Measurements from ENCODE around the gene MICA.

DNA sequence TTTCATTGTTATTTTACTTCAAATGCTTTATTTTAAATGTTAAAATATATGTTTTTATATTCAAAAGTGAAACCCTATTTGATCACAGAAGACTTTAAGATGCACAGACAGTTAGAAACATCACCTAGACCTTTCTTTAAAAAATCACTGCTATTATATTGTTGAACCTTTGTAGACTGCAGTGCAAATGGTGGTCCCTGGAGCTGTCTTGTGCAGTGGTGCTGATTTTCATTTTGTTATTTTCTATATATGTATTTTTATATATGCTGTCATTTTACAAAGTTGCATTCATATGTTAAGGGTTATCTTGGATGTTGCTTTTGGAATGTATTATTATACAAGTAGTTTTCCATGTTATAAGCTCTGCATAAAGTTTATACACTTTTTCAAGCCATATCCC lies 27.7 kb upstream of the MICA start:
- no peak for TF ChIP-seq CTCF (IDR thresholded peaks at IDR 0.05)
- TF ChIP-seq POLR2AphosphoS5 (IDR thresholded peaks at IDR 0.05) = no peak
- no peak for TF ChIP-seq POLR2A (IDR thresholded peaks at IDR 0.05; ENCODE audit: low read depth)
